Common myeloid progenitor, CD34-positive (primary cell): Measurements from ENCODE around the gene EPHA3.

Experiments
- CTCF ChIA-PET: fragments of 350-600 bp; sonication (Branson Sonifier 250); formaldehyde crosslinking; loops from one replicate; lab custom pipeline; 2021; ENCODE audit warnings: antibody characterized with exemption; lab: Charles Lee
- POLR2A ChIA-PET: fragments of 350-600 bp; sonication (Branson Sonifier 250); formaldehyde crosslinking; loops from one replicate; lab custom pipeline; 2021; ENCODE audit warnings: antibody characterized with exemption; lab: Charles Lee
- DNase-seq, 3 donors: peaks; one replicate each; pipeline versions ENCODE4 v3.0.0 to v3.0.0-alpha.2; 2013
- H3K27ac ChIP-seq, 2 experiments: 1 replicate in 1 of 2; 2 replicates in 1 of 2; pipeline ENCODE4 v1.7.0; 2013; ENCODE audit warnings: inconsistent platforms in 2 of 2, low read length in 2 of 2, mild to moderate bottlenecking in 2 of 2, low read depth in 1 of 2, moderate library complexity in 1 of 2; ENCODE audit not compliant: severe bottlenecking in 2 of 2, insufficient read depth in 1 of 2, poor library complexity in 1 of 2
- H3K27me3 ChIP-seq, 5 experiments: replicated peaks in 2 of 5; 1 replicate in 3 of 5; 2 replicates in 2 of 5; pipeline versions ENCODE4 v1.6.1 to v1.7.0; 2013; ENCODE audit warnings: low read length in 4 of 5, mild to moderate bottlenecking in 2 of 5, moderate library complexity in 2 of 5, inconsistent platforms in 1 of 5; ENCODE audit not compliant: insufficient read depth in 5 of 5, control insufficient read depth in 4 of 5
- H3K36me3 ChIP-seq, 4 experiments: 1 replicate in 2 of 4; 2 replicates in 2 of 4; pipeline versions ENCODE4 v1.6.1 to v1.7.0; 2013; ENCODE audit warnings: low read length in 3 of 4, control low read depth in 1 of 4, mild to moderate bottlenecking in 1 of 4; ENCODE audit not compliant: control insufficient read depth in 4 of 4, insufficient read depth in 4 of 4
- H3K4me1 ChIP-seq, 4 experiments: 1 replicate in 3 of 4; 2 replicates in 1 of 4; pipeline versions ENCODE4 v1.6.1 to v1.7.1; 2013; ENCODE audit warnings: low read length in 3 of 4, mild to moderate bottlenecking in 3 of 4, control low read depth in 1 of 4, inconsistent platforms in 1 of 4, moderate library complexity in 1 of 4; ENCODE audit not compliant: control insufficient read depth in 4 of 4, insufficient read depth in 4 of 4; ENCODE audit errors: control extremely low read depth in 1 of 4
- H3K4me3 ChIP-seq, 7 experiments: 1 replicate in 4 of 7; 2 replicates in 3 of 7; pipeline versions ENCODE4 v1.5.1 to v1.7.0; 2013; ENCODE audit warnings: mild to moderate bottlenecking in 7 of 7, low read length in 6 of 7, moderate library complexity in 6 of 7, inconsistent platforms in 2 of 7, low read depth in 2 of 7, control low read depth in 1 of 7; ENCODE audit not compliant: insufficient read depth in 4 of 7, control insufficient read depth in 1 of 7; ENCODE audit errors: extremely low read depth in 1 of 7
- H3K9me3 ChIP-seq, 5 experiments: 1 replicate in 4 of 5; 2 replicates in 1 of 5; pipeline versions ENCODE4 v1.6.1 to v1.7.1; 2013; ENCODE audit warnings: low read length in 4 of 5, mild to moderate bottlenecking in 2 of 5, inconsistent platforms in 1 of 5, low read depth in 1 of 5, moderate library complexity in 1 of 5; ENCODE audit not compliant: control insufficient read depth in 4 of 5, insufficient read depth in 2 of 5; ENCODE audit errors: control extremely low read depth in 1 of 5
- WGBS: methylation state at CpG from one replicate; pipeline ENCODE4 v1.1.5; 2013; ENCODE audit not compliant: insufficient coverage; 5-methylcytosine and 5-hydroxymethylcytosine counted together

Gene EPHA3

GRCh38 chr3:89087851-89088250 lies 19.6 kb upstream of the EPHA3 start:
- H3K9me3 ChIP-seq: no peaks in the 10 kb centered on the region
- no peaks in the 10 kb centered on the region for H3K36me3 ChIP-seq
- no peak overlapping the region for H3K4me3 ChIP-seq
- H3K27me3 ChIP-seq: no peaks in the 10 kb centered on the region
- H3K27ac ChIP-seq: no peak overlapping the region
- WGBS: no CpG with 5 or more reads among the region's 1 CpG
- no peaks in the 10 kb centered on the region for H3K4me1 ChIP-seq
- ChIA-PET CTCF (no interaction called here), POLR2A (interaction anchor here (0.6 kb wide), 1 partner anchor 46 kb away, joined by 3 read pairs; no protein-coding TSS in a partner anchor)
- DNase-seq: no peak

GRCh38 chr3:89098173-89098572 lies 9.2 kb upstream of the EPHA3 start:
- Histone ChIP-seq H3K27me3 (no peaks in the 10 kb centered on the region), H3K4me1 (no peaks in the 10 kb centered on the region), H3K36me3 (no peaks in the 10 kb centered on the region), H3K4me3 (no peak overlapping the region), H3K9me3 (no peaks in the 10 kb centered on the region), H3K27ac (no peak overlapping the region)
- DNase-seq: no peak
- CTCF ChIA-PET: no interaction called here
- POLR2A ChIA-PET: no interaction called here
- 90% methylated on average over 2 of the region's 3 CpGs for WGBS

GRCh38 chr3:89098964-89099585 lies 8.3 kb upstream of the EPHA3 start:
- ChIA-PET CTCF (interaction anchor here (1.4 kb wide), 1 partner anchor 14 kb away, joined by 4 read pairs; no protein-coding TSS in a partner anchor), POLR2A (no interaction called here)
- WGBS: 11% methylated on average over 3 of the region's 8 CpGs
- DNase-seq: peak; percentile 52 to 78 (median 78)
- Histone ChIP-seq H3K4me3 (no peak overlapping the region), H3K9me3 (no peaks in the 10 kb centered on the region), H3K27ac (no peak overlapping the region), H3K36me3 (no peaks in the 10 kb centered on the region), H3K4me1 (no peaks in the 10 kb centered on the region), H3K27me3 (no peaks in the 10 kb centered on the region)

GRCh38 chr3:89101251-89101650 lies 6.2 kb upstream of the EPHA3 start:
- POLR2A ChIA-PET: no interaction called here

GRCh38 chr3:89101921-89102320 lies 5.5 kb upstream of the EPHA3 start:
- H3K27me3 ChIP-seq: peaks cover 0 to 16% (median 2%) of the 10 kb centered on the region in 5 experiments
- ChIA-PET CTCF (interaction anchor here (1.1 to 1.3 kb wide), 2 partner anchors 9 to 19 kb away, joined by 3 read pairs; no protein-coding TSS in a partner anchor), POLR2A (no interaction called here)
- 100% methylated on average over 1 of the region's 1 CpG for WGBS
- no peak for DNase-seq
- H3K4me3 ChIP-seq: no peak overlapping the region
- no peak overlapping the region for H3K27ac ChIP-seq
- peaks cover 0 to 2% (median 0%) of the 10 kb centered on the region in 4 experiments for H3K4me1 ChIP-seq
- H3K36me3 ChIP-seq: no peaks in the 10 kb centered on the region
- no peaks in the 10 kb centered on the region for H3K9me3 ChIP-seq

More at GRCh38 chr3:89101251-89101650, 6.2 kb upstream of the EPHA3 start:
- CTCF ChIA-PET: interaction anchor here (1.1 kb wide), 1 partner anchor 19 kb away, joined by 3 read pairs; no protein-coding TSS in a partner anchor
- Histone ChIP-seq H3K27ac (no peak overlapping the region), H3K4me1 (no peaks in the 10 kb centered on the region), H3K4me3 (no peak overlapping the region), H3K36me3 (no peaks in the 10 kb centered on the region), H3K9me3 (no peaks in the 10 kb centered on the region), H3K27me3 (peaks cover 0 to 10% (median 2%) of the 10 kb centered on the region in 5 experiments)
- no peak for DNase-seq

- H3K9me3 ChIP-seq: no peaks in the 10 kb centered on the region
- H3K4me1 ChIP-seq: peaks cover 0 to 13% (median 8%) of the 10 kb centered on the region in 4 experiments
- no peak overlapping the region for H3K27ac ChIP-seq
- no peaks in the 10 kb centered on the region for H3K36me3 ChIP-seq
- 68% methylated on average over 3 of the region's 3 CpGs for WGBS
- peak overlapping the region in 1 of 7 experiments; percentile 25 for H3K4me3 ChIP-seq
- POLR2A ChIA-PET: no interaction called here
- CTCF ChIA-PET: no interaction called here
- no peak for DNase-seq
- peaks cover 2 to 39% (median 11%) of the 10 kb centered on the region in 5 experiments for H3K27me3 ChIP-seq
Observed at GRCh38 chr3:89104499-89104898, 2.9 kb upstream of the EPHA3 start.

GRCh38 chr3:89105503-89105902 lies 1.9 kb upstream of the EPHA3 start:
- 83% methylated on average over 1 of the region's 1 CpG for WGBS
- Histone ChIP-seq H3K4me1 (peaks cover 0 to 13% (median 8%) of the 10 kb centered on the region in 4 experiments), H3K36me3 (no peaks in the 10 kb centered on the region), H3K27ac (no peak overlapping the region), H3K27me3 (peaks cover 6 to 43% (median 15%) of the 10 kb centered on the region in 5 experiments), H3K4me3 (no peak overlapping the region), H3K9me3 (no peaks in the 10 kb centered on the region)
- ChIA-PET CTCF (no interaction called here), POLR2A (no interaction called here)
- DNase-seq: no peak
